ENCODE measurements around the gene TOR4A. TPM values are rescaled to one million over a fixed set of nuclear protein-coding genes. Genes with fewer than 3 reads are reported as not detected.

Gene TOR4A
- polyA plus RNA-seq, 2 of the 4 experiments (the other 2 are of a cell fraction): 9.8 to 18.6 TPM

- Histone ChIP-seq H3K4me3 (no peak overlapping the region), H3K4me1 (peaks cover 40% of the 10 kb centered on the region), H3K9me3 (no peaks in the 10 kb centered on the region), H3K4me2 (no peak overlapping the region), H3K27ac (no peak overlapping the region)
- ATAC-seq (no peak), FAIRE-seq (no peak), DNase-seq (ENCODE audit: low read depth in 1 of 2, low spot score in 1 of 2) (no peak)
- TF ChIP-seq GATA3 (IDR thresholded peaks at IDR 0.05; ENCODE audit: borderline replicate concordance): no peak
- no peak for TF ChIP-seq REST (IDR thresholded peaks at IDR 0.05)
- no peak for TF ChIP-seq HOXB13 (CRISPR knock-in tag; IDR thresholded peaks at IDR 0.05; ENCODE audit: low read depth)
- TF ChIP-seq POLR2A (IDR thresholded peaks at IDR 0.05; ENCODE audit: low read length): no peak
- no peak for TF ChIP-seq JUN (IDR thresholded peaks at IDR 0.05)
- TF ChIP-seq RFX5 (IDR thresholded peaks at IDR 0.05): no peak
- TF ChIP-seq FOSB (CRISPR knock-in tag; IDR thresholded peaks at IDR 0.05): no peak
- TF ChIP-seq ESRRA (IDR thresholded peaks at IDR 0.05; ENCODE audit: borderline replicate concordance, low read length): no peak
- no peak for TF ChIP-seq MYC (IDR thresholded peaks at IDR 0.05; ENCODE audit: borderline replicate concordance, low read length)
- no peak for TF ChIP-seq RNF2 (IDR thresholded peaks at IDR 0.05; ENCODE audit: borderline replicate concordance, low read depth)
- no peak for TF ChIP-seq CHD2 (IDR thresholded peaks at IDR 0.05; ENCODE audit: low read length, partially characterized antibody)
- TF ChIP-seq ELK1 (IDR thresholded peaks at IDR 0.05; ENCODE audit: low read depth, low read length): no peak
- no peak for TF ChIP-seq JUNB (IDR thresholded peaks at IDR 0.05)
- no peak for TF ChIP-seq HES2 (IDR thresholded peaks at IDR 0.05)
- no peak for TF ChIP-seq RCOR1 (IDR thresholded peaks at IDR 0.05; ENCODE audit: low read depth, low read length)
- CTCF ChIA-PET: interaction anchor here (1.4 to 4.2 kb wide), 5 partner anchors 10 to 35 kb away, joined by 4 to 43 read pairs (median 7); partner anchors contain the start of gene NRARP
- POLR2A ChIA-PET: no interaction called here
- 67% methylated on average over 2 of the region's 3 CpGs for WGBS (ENCODE audit: missing lambda C conversion rate)
Measured at GRCh38 chr9:137271696-137272076, 5.8 kb upstream of the TOR4A start.

- ATAC-seq (no peak), FAIRE-seq (no peak), DNase-seq (ENCODE audit: low read depth in 1 of 2, low spot score in 1 of 2) (no peak)
- H3K27ac ChIP-seq: no peak overlapping the region; a peak in 1 of 6 replicates
- TF ChIP-seq NFE2L2 (conservative IDR thresholded peaks at IDR 0.05; ENCODE audit: low read length) (no peak), BCL3 (IDR thresholded peaks at IDR 0.05) (no peak)
- no peak overlapping the region for H3K4me3 ChIP-seq
- H3K4me2 ChIP-seq: no peak overlapping the region
- WGBS (ENCODE audit: missing lambda C conversion rate): 90% methylated on average over 26 of the region's 39 CpGs
- H3K4me1 ChIP-seq: peaks cover 46% of the 10 kb centered on the region
- H3K9me3 ChIP-seq: no peaks in the 10 kb centered on the region
- POLR2A ChIA-PET: interaction anchor here (1.2 kb wide), 1 partner anchor 32 kb away, joined by 4 read pairs; the partner anchor contains the start of gene TUBB4B
- CTCF ChIA-PET: interaction anchor here (0.6 to 4.2 kb wide), 8 partner anchors 11 to 233 kb away, joined by 3 to 43 read pairs (median 5); partner anchors contain the start of genes MAN1B1 and NRARP
Measured at GRCh38 chr9:137272241-137273094, 5.1 kb upstream of the TOR4A start.
